Nephron progenitor cell (in vitro differentiated cells): ENCODE data around the gene CSRP1.

Experiments used
- DNase-seq: peaks from one replicate; pipeline ENCODE4 v3.0.0; 2021
- H3K27ac Mint-ChIP-seq: 2 replicates; pipeline ENCODE4 v1.8.0; 2021; ENCODE audit warnings: mild to moderate bottlenecking, moderate library complexity, mixed read lengths
- H3K27me3 Mint-ChIP-seq: 2 replicates; pipeline ENCODE4 v1.8.0; 2021; ENCODE audit warnings: mild to moderate bottlenecking, low read depth, mixed read lengths; ENCODE audit not compliant: poor library complexity
- H3K36me3 Mint-ChIP-seq: 2 replicates; pipeline ENCODE4 v1.8.0; 2021; ENCODE audit warnings: low read depth, mixed read lengths
- H3K4me1 Mint-ChIP-seq: 2 replicates; pipeline ENCODE4 v1.8.0; 2021; ENCODE audit warnings: mixed read lengths
- H3K4me3 Mint-ChIP-seq: 2 replicates; pipeline ENCODE4 v1.8.0; 2021; ENCODE audit warnings: mild to moderate bottlenecking, moderate library complexity, mixed read lengths
- H3K9me3 Mint-ChIP-seq: 2 replicates; pipeline ENCODE4 v1.8.0; 2021; ENCODE audit warnings: mild to moderate bottlenecking, moderate library complexity, mixed read lengths
- CTCF ChIP-seq: fragments of 200-600 bp; sonication (generic); IDR thresholded peaks from 2 replicates; pipeline ENCODE4 v1.5.0; 2021; ENCODE audit warnings: antibody characterized with exemption

Gene CSRP1

GRCh38 chr1:201470581-201470980, 36.3 kb downstream of the CSRP1 start:
- H3K4me3 Mint-ChIP-seq: peak overlapping the region; percentile 82
- no peak for TF ChIP-seq CTCF
- H3K9me3 Mint-ChIP-seq: no peaks in the 10 kb centered on the region
- no peak overlapping the region for H3K27ac Mint-ChIP-seq
- DNase-seq: no peak
- H3K27me3 Mint-ChIP-seq: peaks cover 80% of the 10 kb centered on the region
- peaks cover 5% of the 10 kb centered on the region for H3K36me3 Mint-ChIP-seq
- H3K4me1 Mint-ChIP-seq: peaks cover 23% of the 10 kb centered on the region

- no peak overlapping the region for H3K27ac Mint-ChIP-seq
- no peaks in the 10 kb centered on the region for H3K9me3 Mint-ChIP-seq
- peak overlapping the region; percentile 82 for H3K4me3 Mint-ChIP-seq
- peaks cover 14% of the 10 kb centered on the region for H3K36me3 Mint-ChIP-seq
- DNase-seq: no peak
- peaks cover 77% of the 10 kb centered on the region for H3K27me3 Mint-ChIP-seq
- peaks cover 23% of the 10 kb centered on the region for H3K4me1 Mint-ChIP-seq
- TF ChIP-seq CTCF: no peak
These were observed 37.3 kb downstream of the CSRP1 start for GRCh38 chr1:201469645-201470074.

GRCh38 chr1:201468844-201469644, 37.9 kb downstream of the CSRP1 start, which contains the start of gene PHLDA3:
PHLDA3 (minus strand) TSS chr1:201469188; CDS start chr1:201468786, 402 bp downstream.
- H3K27ac Mint-ChIP-seq: no peak within 1 kb of the TSS
- H3K4me3 Mint-ChIP-seq: peak within 1 kb of the TSS; percentile 82
- TF ChIP-seq CTCF: no peak
- peak; percentile 90 for DNase-seq
- H3K9me3 Mint-ChIP-seq: no peaks in the 10 kb centered on the region
- peaks cover 20% of the 10 kb centered on the region for H3K36me3 Mint-ChIP-seq
- H3K4me1 Mint-ChIP-seq: peaks cover 27% of the 10 kb centered on the region
- peaks cover 72% of the 10 kb centered on the region for H3K27me3 Mint-ChIP-seq

GRCh38 chr1:201468501-201468843, 38.5 kb downstream of the CSRP1 start:
- peaks cover 66% of the 10 kb centered on the region for H3K27me3 Mint-ChIP-seq
- peaks cover 29% of the 10 kb centered on the region for H3K4me1 Mint-ChIP-seq
- H3K36me3 Mint-ChIP-seq: peaks cover 20% of the 10 kb centered on the region
- H3K4me3 Mint-ChIP-seq: peak overlapping the region; percentile 82
- no peaks in the 10 kb centered on the region for H3K9me3 Mint-ChIP-seq
- DNase-seq: peak; percentile 60
- H3K27ac Mint-ChIP-seq: no peak overlapping the region
- no peak for TF ChIP-seq CTCF

GRCh38 chr1:201466492-201466891, 40.4 kb downstream of the CSRP1 start:
- no peak for DNase-seq
- no peak for TF ChIP-seq CTCF
- peaks cover 51% of the 10 kb centered on the region for H3K27me3 Mint-ChIP-seq
- H3K4me1 Mint-ChIP-seq: peaks cover 46% of the 10 kb centered on the region
- no peak overlapping the region for H3K27ac Mint-ChIP-seq
- H3K36me3 Mint-ChIP-seq: peaks cover 20% of the 10 kb centered on the region
- no peaks in the 10 kb centered on the region for H3K9me3 Mint-ChIP-seq
- peak overlapping the region; percentile 47 for H3K4me3 Mint-ChIP-seq
